K562 (cell line): ENCODE results near the gene USP19. TPM values are rescaled to one million over a fixed set of nuclear protein-coding genes. Genes with fewer than 3 reads are reported as not detected.

Experiments
- ETV5 ChIP-seq: sonication (generic); formaldehyde crosslinking; IDR thresholded peaks from 2 replicates; pipeline ENCODE4 v1.4.0; 2020; ENCODE audit warnings: low read depth, mild to moderate bottlenecking, missing genetic modification reagents
- HIVEP1 ChIP-seq: fragments of 250-450 bp; sonication (Bioruptor Pico); IDR thresholded peaks from 2 replicates; pipeline ENCODE4 v1.4.0; 2020; ENCODE audit warnings: mild to moderate bottlenecking
- KLF1 ChIP-seq: fragments of 450-650 bp; IDR thresholded peaks from 2 replicates; pipeline ENCODE4 v1.6.1; 2016; ENCODE audit warnings: missing genetic modification characterization, missing compliant biosample characterization
- SAFB ChIP-seq: fragments of 200-400 bp; formaldehyde crosslinking; IDR thresholded peaks from 2 replicates; pipeline ENCODE4 v1.6.1; 2017; ENCODE audit warnings: low read depth, low read length, borderline replicate concordance
- SNRNP70 ChIP-seq: fragments of 200-400 bp; formaldehyde crosslinking; optimal IDR thresholded peaks from 2 replicates; pipeline ENCODE3; 2017; ENCODE audit warnings: low read depth, low read length
- XRCC4 ChIP-seq: IDR thresholded peaks from one replicate; pipeline ENCODE4 v1.6.1; 2011; ENCODE audit not compliant: insufficient read depth, insufficient read length; ENCODE audit errors: extremely low read depth
- ZBTB40 ChIP-seq, 2 experiments: fragments of 450-650 bp in 1 of 2; sonication (generic) in 1 of 2; formaldehyde crosslinking in 1 of 2; IDR thresholded peaks; 2 replicates each; pipeline versions ENCODE4 v1.7.1 to v1.9.0; 2016 to 2022; ENCODE audit warnings: inconsistent platforms in 1 of 2, mild to moderate bottlenecking in 1 of 2, missing genetic modification reagents in 1 of 2
- ZFP36 ChIP-seq: fragments of 150-350 bp; IDR thresholded peaks from 2 replicates; pipeline ENCODE4 v1.6.1; 2018; ENCODE audit warnings: low read length, low read depth; ENCODE audit not compliant: partially characterized antibody
- ZNF146 ChIP-seq: IDR thresholded peaks from one replicate; pipeline ENCODE4 v1.6.1; 2018; ENCODE audit warnings: missing compliant biosample characterization; ENCODE audit not compliant: unreplicated experiment
- ZNF57 ChIP-seq: fragments of 450-650 bp; formaldehyde crosslinking; IDR thresholded peaks from 2 replicates; pipeline ENCODE4 v1.4.0; 2020; ENCODE audit warnings: mild to moderate bottlenecking, moderate library complexity
- ZNF586 ChIP-seq: fragments of 450-650 bp; formaldehyde crosslinking; conservative IDR thresholded peaks from 2 replicates; pipeline ENCODE4 v1.4.0; 2020; ENCODE audit warnings: mild to moderate bottlenecking, moderate library complexity
- ZNF592 ChIP-seq: fragments of 450-650 bp; IDR thresholded peaks from 2 replicates; pipeline ENCODE4 v1.6.1; 2017; ENCODE audit warnings: antibody characterized with exemption, mild to moderate bottlenecking
- polyA plus RNA-seq, 8 experiments: library from polyadenylated mRNA; depleted of rRNA in 4 of 8; stranded (reverse) in 5 of 8; unstranded in 3 of 8; fragments of >200 nt; fragmentation: Nextera tagmentation in 2 of 8; fragmentation: Illumina TruSeq in 1 of 8; extraction: Ambion mirVana in 2 of 8; extraction: Trizol in 1 of 8; gene quantifications; 2 replicates each; pipeline versions ENCODE4 v1.2.1 to v1.2.3, GENCODE V29; 2011 to 2014; ENCODE audit warnings: inconsistent platforms in 1 of 8, missing spikeins in 1 of 8
- total RNA-seq, 7 experiments: library from RNA; depleted of rRNA in 6 of 7; stranded (reverse); fragments of >200 nt in 6 of 7; fragmentation: Illumina TruSeq in 2 of 7; extraction: Trizol in 2 of 7; gene quantifications; 2 replicates each; pipeline versions ENCODE4 v1.2.1 to v1.2.3, GENCODE V29; 2011 to 2021; ENCODE audit warnings: low replicate concordance in 1 of 7

USP19 gene
- total and polyA plus RNA-seq, 9 of the 15 experiments (the other 6 are each of a cell fraction or from before 2014, with no cell fraction given) = 0.24 to 65.9 (median 36.9) TPM

- TF ChIP-seq ZNF592 = no peak; the same call in 1 of the 2 replicates
- TF ChIP-seq ZBTB40 (IDR thresholded peaks at IDR 0.05) = peak; percentile 97
- TF ChIP-seq ZBTB40 (CRISPR knock-in tag; IDR thresholded peaks at IDR 0.05) = no peak
- TF ChIP-seq KLF1 = no peak
- TF ChIP-seq SAFB = no peak
- TF ChIP-seq ZNF57 (CRISPR knock-in tag) = no peak
- peak; percentile 100 for TF ChIP-seq ZFP36
- TF ChIP-seq HIVEP1 (CRISPR knock-in tag) = no peak
- no peak for TF ChIP-seq SNRNP70
- TF ChIP-seq XRCC4 = no peak
- TF ChIP-seq ZNF146 = no peak
- no peak for TF ChIP-seq ZNF586
- no peak for TF ChIP-seq ETV5 (CRISPR knock-in tag)
These were observed 45.4 kb upstream of the USP19 start, which contains the start of gene CCDC71 (continued) for GRCh38 chr3:49165771-49166751.
